GM23248 (cell line): ENCODE data around the gene ELMO3. TPM values are rescaled to one million over a fixed set of nuclear protein-coding genes. Genes with fewer than 3 reads are reported as not detected.

Experiments used
- DNase-seq: peaks from one replicate; pipeline ENCODE4 v3.0.0-alpha.2; 2015
- H2AFZ ChIP-seq: fragments of 200-600 bp; sonication (generic); 2 replicates; pipeline ENCODE4 v1.6.1; 2016; ENCODE audit warnings: antibody characterized with exemption
- H3F3A ChIP-seq: fragments of 200-600 bp; sonication (generic); 2 replicates; pipeline ENCODE4 v1.6.1; 2016; ENCODE audit warnings: mild to moderate bottlenecking, antibody characterized with exemption, mixed run types; ENCODE audit not compliant: insufficient read depth
- H3K27ac ChIP-seq: fragments of 200-600 bp; sonication (generic); 2 replicates; pipeline ENCODE4 v1.5.1; 2016; ENCODE audit warnings: mild to moderate bottlenecking
- H3K27me3 ChIP-seq: fragments of 200-600 bp; sonication (generic); replicated peaks from 2 replicates; pipeline ENCODE4 v1.6.1; 2016; ENCODE audit warnings: mild to moderate bottlenecking; ENCODE audit not compliant: insufficient read depth
- H3K36me3 ChIP-seq: fragments of 200-600 bp; sonication (generic); 2 replicates; pipeline ENCODE4 v1.6.1; 2016; ENCODE audit warnings: low read depth, mild to moderate bottlenecking
- H3K4me1 ChIP-seq: fragments of 200-600 bp; sonication (generic); 2 replicates; pipeline ENCODE4 v1.6.1; 2016; ENCODE audit warnings: mild to moderate bottlenecking; ENCODE audit not compliant: insufficient read depth
- H3K4me2 ChIP-seq: fragments of 200-600 bp; sonication (generic); one replicate; pipeline ENCODE4 v1.6.1; 2016; ENCODE audit warnings: mild to moderate bottlenecking; ENCODE audit not compliant: unreplicated experiment
- H3K4me3 ChIP-seq: fragments of 200-600 bp; sonication (generic); 2 replicates; pipeline ENCODE4 v1.5.1; 2016; ENCODE audit warnings: mild to moderate bottlenecking
- H3K79me2 ChIP-seq: fragments of 200-600 bp; sonication (generic); 2 replicates; pipeline ENCODE4 v1.6.1; 2016; ENCODE audit warnings: mild to moderate bottlenecking; ENCODE audit not compliant: insufficient read depth
- H3K9ac ChIP-seq: fragments of 200-600 bp; sonication (generic); 2 replicates; pipeline ENCODE4 v1.6.1; 2016; ENCODE audit warnings: mild to moderate bottlenecking
- H3K9me2 ChIP-seq: fragments of 200-600 bp; sonication (generic); 2 replicates; pipeline ENCODE4 v1.6.1; 2016; ENCODE audit warnings: mixed run types, mild to moderate bottlenecking, moderate library complexity; ENCODE audit not compliant: insufficient read depth
- H3K9me3 ChIP-seq: fragments of 200-600 bp; sonication (generic); one replicate; pipeline ENCODE4 v1.6.1; 2017; ENCODE audit warnings: low read depth
- H4K20me1 ChIP-seq: fragments of 200-600 bp; sonication (generic); 2 replicates; pipeline ENCODE4 v1.6.0; 2016; ENCODE audit not compliant: insufficient read depth
- EZH2 ChIP-seq: fragments of 200-600 bp; sonication (generic); IDR thresholded peaks from 2 replicates; pipeline ENCODE4 v1.6.1; 2018; ENCODE audit warnings: antibody characterized with exemption, mild to moderate bottlenecking; ENCODE audit not compliant: insufficient read depth, poor library complexity, severe bottlenecking
- EZH2phosphoT487 ChIP-seq: fragments of 200-600 bp; sonication (generic); IDR thresholded peaks from 2 replicates; pipeline ENCODE4 v1.6.1; 2018; ENCODE audit warnings: antibody characterized with exemption, moderate library complexity, mild to moderate bottlenecking, low read depth; ENCODE audit not compliant: insufficient read depth
- WGBS, 2 experiments: methylation state at CpG; one replicate each; pipeline ENCODE4 v1.1.6; 2015 to 2017; ENCODE audit warnings: low lambda C conversion rate in 2 of 2, low coverage in 1 of 2; ENCODE audit errors: missing lambda C conversion rate in 2 of 2; 5-methylcytosine and 5-hydroxymethylcytosine counted together
- in situ Hi-C: fragments of 300-500 bp; cut with MboI; formaldehyde crosslinking; loops from 2 replicates; pipeline ENCODE4 v1.15.0; 2020
- polyA plus RNA-seq: library from polyadenylated mRNA; unstranded; fragments of >200 nt; fragmentation: Nextera tagmentation; extraction: Ambion mirVana; gene quantifications from 2 replicates; pipeline ENCODE4 v1.2.1, GENCODE V29; 2016
- total RNA-seq: library from RNA; depleted of rRNA; stranded (reverse); fragments of >200 nt; shearing (Covaris generic); gene quantifications from 2 replicates; pipeline ENCODE4 v1.2.3, GENCODE V29; 2014

The ELMO3 gene
- total and polyA plus RNA-seq, 2 experiments from 2014 or later: 1.5 TPM; not detected in 1

- no peak overlapping the region for H3K27ac ChIP-seq
- TF ChIP-seq EZH2 (no peak), EZH2phosphoT487 (no peak)
- H4K20me1 ChIP-seq: no peaks in the 10 kb centered on the region
- no peak overlapping the region for H3K9ac ChIP-seq
- no peaks in the 10 kb centered on the region for H3K9me2 ChIP-seq
- no peak overlapping the region; the same call in 1 of the 2 replicates for H3K4me3 ChIP-seq
- no peaks in the 10 kb centered on the region for H3K27me3 ChIP-seq
- H3K79me2 ChIP-seq: peaks cover 12% of the 10 kb centered on the region
- H3K4me1 ChIP-seq: peaks cover 24% of the 10 kb centered on the region
- H3F3A ChIP-seq: peaks cover 18% of the 10 kb centered on the region
- DNase-seq: no peak
- no peaks in the 10 kb centered on the region for H3K9me3 ChIP-seq
- WGBS, 2 experiments: 95 to 100% methylated on average over 2 of the region's 2 CpGs
- no peak overlapping the region for H2AFZ ChIP-seq
- in situ Hi-C loops: no loop called here
- peak overlapping the region; percentile 73 for H3K4me2 ChIP-seq
- H3K36me3 ChIP-seq: no peaks in the 10 kb centered on the region
These were observed 16.6 kb upstream of the ELMO3 start for GRCh38 chr16:67182288-67182687.

GRCh38 chr16:67183284-67183626 lies 15.7 kb upstream of the ELMO3 start:
- H3K36me3 ChIP-seq: no peaks in the 10 kb centered on the region
- H3F3A ChIP-seq: peaks cover 18% of the 10 kb centered on the region
- peak overlapping the region; percentile 82 for H3K27ac ChIP-seq
- H3K9me2 ChIP-seq: no peaks in the 10 kb centered on the region
- 1 to 5% methylated on average over 11 of the region's 11 CpGs for WGBS, 2 experiments
- H3K9me3 ChIP-seq: no peaks in the 10 kb centered on the region
- H3K4me1 ChIP-seq: peaks cover 24% of the 10 kb centered on the region
- H3K79me2 ChIP-seq: peaks cover 12% of the 10 kb centered on the region
- in situ Hi-C loops: no loop called here
- peak overlapping the region; percentile 79 for H3K4me3 ChIP-seq
- no peak for TF ChIP-seq EZH2
- TF ChIP-seq EZH2phosphoT487: no peak
- H3K9ac ChIP-seq: peak overlapping the region; percentile 81
- DNase-seq: no peak
- H3K4me2 ChIP-seq: peak overlapping the region; percentile 73
- no peaks in the 10 kb centered on the region for H3K27me3 ChIP-seq
- no peaks in the 10 kb centered on the region for H4K20me1 ChIP-seq
- peak overlapping the region; percentile 69 for H2AFZ ChIP-seq

- H3K9me2 ChIP-seq: no peaks in the 10 kb centered on the region
- peaks cover 24% of the 10 kb centered on the region for H3K4me1 ChIP-seq
- peak within 1 kb of the TSS; percentile 82 for H3K27ac ChIP-seq
- WGBS, 2 experiments: 1% methylated on average over 67 to 76 of the region's 77 CpGs
- in situ Hi-C loops: no loop called here
- peaks cover 18% of the 10 kb centered on the region for H3F3A ChIP-seq
- no peaks in the 10 kb centered on the region for H3K27me3 ChIP-seq
- no peaks in the 10 kb centered on the region for H4K20me1 ChIP-seq
- H3K4me3 ChIP-seq: peak within 1 kb of the TSS; percentile 79
- H2AFZ ChIP-seq: peak within 1 kb of the TSS; percentile 69
- peak; percentile 98 for DNase-seq
- no peak for TF ChIP-seq EZH2
- TF ChIP-seq EZH2phosphoT487: no peak
- no peaks in the 10 kb centered on the region for H3K9me3 ChIP-seq
- H3K9ac ChIP-seq: peak within 1 kb of the TSS; percentile 81
- H3K4me2 ChIP-seq: peak within 1 kb of the TSS; percentile 73
- peaks cover 12% of the 10 kb centered on the region for H3K79me2 ChIP-seq
- H3K36me3 ChIP-seq: no peaks in the 10 kb centered on the region
These were observed 15.1 kb upstream of the ELMO3 start, which contains the start of gene MATCAP1 for GRCh38 chr16:67183627-67184452. Gene MATCAP1 (minus strand): TSS chr16:67183963. CDS start chr16:67180610, 3,353 bp downstream.

- H3K27ac ChIP-seq: peak overlapping the region; percentile 82; the same call in 1 of the 2 replicates
- H3K4me2 ChIP-seq: peak overlapping the region; percentile 73
- H3K79me2 ChIP-seq: peaks cover 12% of the 10 kb centered on the region
- H3K4me1 ChIP-seq: peaks cover 24% of the 10 kb centered on the region
- peak overlapping the region; percentile 69 for H2AFZ ChIP-seq
- H3K9me3 ChIP-seq: no peaks in the 10 kb centered on the region
- no peaks in the 10 kb centered on the region for H4K20me1 ChIP-seq
- TF ChIP-seq EZH2phosphoT487: no peak
- TF ChIP-seq EZH2: no peak
- peak overlapping the region; percentile 81 for H3K9ac ChIP-seq
- no peaks in the 10 kb centered on the region for H3K27me3 ChIP-seq
- in situ Hi-C loops: no loop called here
- H3F3A ChIP-seq: peaks cover 18% of the 10 kb centered on the region
- peak overlapping the region; percentile 79 for H3K4me3 ChIP-seq
- H3K36me3 ChIP-seq: no peaks in the 10 kb centered on the region
- no peaks in the 10 kb centered on the region for H3K9me2 ChIP-seq
- no peak for DNase-seq
- 9 to 11% methylated on average over 42 to 59 of the region's 59 CpGs for WGBS, 2 experiments
These were observed 14.4 kb upstream of the ELMO3 start for GRCh38 chr16:67184453-67184994.
